Measurements from ENCODE around the gene PEX10. TPM values are rescaled to one million over a fixed set of nuclear protein-coding genes. Genes with fewer than 3 reads are reported as not detected.
A peak's percentile ranks its signal among the peaks of the same experiment; 100 is the strongest.

The PEX10 gene
- total RNA-seq, 1 donor from 2014 or later, result 33.4 TPM

DNA sequence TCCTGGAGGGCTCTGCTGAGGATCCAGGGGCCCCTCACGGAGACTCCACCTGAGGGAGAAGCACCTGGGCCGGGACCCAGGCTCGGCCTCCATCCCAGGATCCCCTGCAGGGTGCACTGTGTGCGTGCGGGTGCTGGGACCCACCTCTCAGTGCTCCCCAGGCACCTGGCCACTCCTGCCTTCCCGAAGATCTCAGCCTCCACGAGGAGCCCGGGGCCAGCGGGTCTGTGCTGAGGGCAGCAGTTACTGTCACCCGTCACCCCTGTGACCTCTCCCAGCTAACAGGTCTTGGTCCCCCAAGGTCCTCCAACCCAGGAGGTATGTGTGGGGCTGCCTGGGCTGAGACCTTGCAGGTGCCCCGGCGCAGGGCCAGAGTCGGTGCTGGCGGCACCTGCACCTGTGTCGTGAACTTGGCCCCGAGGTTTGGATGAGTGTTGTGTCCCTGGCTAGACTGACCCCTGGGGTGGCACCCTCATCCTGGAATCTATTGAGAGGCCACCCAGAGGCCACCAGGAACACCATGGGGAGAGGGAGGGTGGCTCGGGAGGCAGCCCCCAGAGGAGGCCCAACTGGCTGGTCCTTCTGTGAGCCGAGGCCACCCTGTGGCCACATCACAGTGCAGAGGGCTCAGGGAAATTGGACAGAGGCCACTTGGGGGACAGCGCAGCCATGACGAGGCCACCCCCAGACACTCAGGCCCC lies 38.7 kb downstream of the PEX10 start:
- DNase-seq, result no peak

DNA sequence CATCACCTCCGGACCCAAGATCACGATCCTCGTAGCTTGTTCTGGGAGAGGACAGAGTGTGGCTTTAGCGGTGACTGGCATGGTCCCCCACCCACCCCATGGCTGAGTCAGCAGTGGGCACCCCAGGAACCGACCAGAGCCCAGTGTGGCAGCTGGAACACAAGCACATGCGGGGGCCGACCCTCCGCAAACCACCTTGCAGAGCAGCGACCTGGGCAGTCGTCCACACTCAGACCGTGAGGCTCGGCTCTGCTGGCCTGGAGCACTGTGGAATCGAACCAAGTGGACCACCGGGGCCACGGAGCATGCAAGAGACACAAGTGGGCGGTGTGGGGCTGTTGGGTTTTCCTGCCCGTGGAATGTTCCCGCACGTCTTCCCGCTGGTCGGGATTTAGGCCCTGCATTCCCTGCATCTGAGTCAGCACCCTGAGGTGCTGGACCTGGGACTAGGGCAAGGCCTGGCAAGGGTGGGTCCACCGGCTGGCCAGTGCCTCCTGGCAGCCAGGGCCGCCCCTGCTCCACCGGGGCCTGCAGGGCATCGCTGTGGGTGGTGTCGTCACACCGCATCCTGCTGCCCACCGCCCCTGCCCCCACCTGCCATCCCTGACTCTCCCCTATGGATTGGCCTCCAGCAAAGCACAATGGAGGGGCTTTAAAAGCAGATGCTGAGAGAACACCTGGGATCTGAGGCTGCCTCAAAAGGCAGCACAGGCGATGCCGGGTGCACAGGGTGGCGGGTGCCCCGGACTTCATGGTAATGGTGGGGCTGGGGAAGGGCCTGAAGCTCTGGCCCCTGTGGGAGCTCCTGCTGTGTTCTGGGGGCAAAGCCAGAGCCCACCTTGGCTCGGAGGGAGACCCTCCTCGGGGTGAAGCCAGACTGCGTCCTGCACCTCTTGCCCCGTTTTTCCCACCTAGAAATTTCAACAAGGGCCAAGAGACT lies 39.5 kb downstream of the PEX10 start:
- DNase-seq, result no peak

DNA sequence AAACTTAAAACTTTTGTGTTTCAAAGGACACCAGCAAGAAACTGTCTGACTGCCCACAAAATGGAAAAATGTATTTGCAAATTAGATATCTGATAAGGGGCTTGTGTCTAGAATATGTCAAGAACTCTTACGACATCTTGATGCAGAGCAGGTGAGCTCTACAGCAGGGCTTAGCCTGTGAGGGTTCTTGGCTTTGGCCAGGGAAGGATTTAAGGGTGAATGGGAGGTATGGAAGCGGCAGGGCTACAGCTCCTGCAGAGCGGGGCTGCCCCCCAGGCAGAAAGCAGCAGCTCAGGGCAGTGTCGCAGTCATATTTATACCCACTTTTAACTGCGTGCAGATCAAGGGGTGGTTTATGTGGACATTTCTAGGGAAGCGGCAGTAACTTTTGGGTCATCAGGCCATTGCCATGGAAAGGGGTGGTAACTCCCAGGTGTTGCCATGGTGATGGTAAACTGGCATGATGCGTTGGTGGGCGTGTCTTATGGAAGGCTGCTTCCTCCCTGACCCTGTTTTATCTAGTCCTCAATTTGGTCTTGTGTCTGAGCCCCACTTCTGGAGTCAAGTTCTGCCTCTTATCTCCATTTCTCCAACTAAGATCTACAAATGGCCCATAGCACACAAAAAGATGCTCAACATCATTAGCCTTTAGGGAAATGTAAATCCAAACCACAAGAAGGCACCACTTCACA lies 44.2 kb downstream of the PEX10 start:
- DNase-seq, result no peak

DNA sequence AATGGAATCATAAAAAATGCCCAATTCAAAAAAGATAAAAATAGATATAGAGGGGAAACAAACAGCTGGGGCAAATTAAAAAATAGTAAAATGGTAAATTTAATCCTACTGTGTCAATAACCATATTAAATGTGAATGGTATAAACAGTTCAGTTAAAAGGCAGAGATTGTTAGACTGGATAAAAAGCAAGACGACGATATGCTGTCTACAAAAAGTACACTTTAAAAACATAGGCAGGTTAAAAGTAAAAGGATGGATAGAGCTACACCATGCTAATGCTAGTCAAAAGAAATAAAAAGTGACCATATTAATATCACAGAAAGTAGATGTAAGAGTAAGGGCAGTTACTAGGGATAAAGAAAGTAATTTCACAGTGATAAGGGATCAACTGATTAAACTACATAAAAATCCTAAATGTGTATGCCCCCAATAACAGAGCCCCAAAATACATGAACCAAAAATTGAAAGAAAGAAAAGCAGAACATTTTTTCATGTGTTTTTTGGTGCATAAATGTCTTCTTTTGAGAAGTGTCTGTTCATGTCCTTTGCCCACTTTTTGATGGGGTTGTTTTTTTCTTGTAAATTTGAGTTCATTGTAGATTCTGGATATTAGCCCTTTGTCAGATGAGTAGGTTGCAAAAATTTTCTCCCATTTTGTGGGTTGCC lies 48.4 kb downstream of the PEX10 start:
- DNase-seq, result no peak

DNA sequence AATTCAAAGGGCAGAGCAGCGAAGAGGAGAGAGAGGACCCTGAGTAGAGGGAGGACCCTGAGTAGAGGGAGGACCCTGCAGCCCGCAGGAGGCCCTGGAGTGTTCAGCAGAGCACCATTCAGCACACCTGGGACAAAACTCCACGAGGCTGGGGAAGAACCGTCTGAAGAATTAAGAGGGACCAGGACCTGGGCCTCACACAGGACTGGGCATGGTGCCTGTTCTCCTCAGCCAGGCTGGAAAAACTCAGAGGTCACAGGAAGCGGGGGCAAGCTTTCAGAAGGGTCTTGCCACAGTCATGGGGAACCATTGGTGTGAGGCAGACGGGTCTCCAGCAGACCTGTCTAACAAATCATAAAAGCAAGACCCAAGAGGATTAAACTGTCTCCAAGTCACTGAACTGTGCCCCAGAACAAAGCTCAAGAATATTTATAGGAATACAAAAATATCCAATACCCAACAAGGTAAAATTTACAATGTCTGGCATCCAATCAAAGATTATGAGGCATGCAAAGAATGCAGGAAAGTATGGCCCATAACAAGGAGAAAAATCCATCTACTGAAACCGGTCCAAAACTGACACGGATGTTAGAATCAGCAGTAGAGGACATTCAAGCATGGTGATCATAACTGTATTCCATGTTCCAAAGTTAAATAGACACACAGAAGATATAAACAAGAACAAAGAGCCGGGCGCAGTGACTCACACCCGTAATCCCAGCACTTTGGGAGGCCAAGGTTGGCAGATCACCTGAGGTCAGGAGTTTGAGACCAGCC lies 51.6 kb downstream of the PEX10 start:
- DNase-seq, result peak; percentile 60

DNA sequence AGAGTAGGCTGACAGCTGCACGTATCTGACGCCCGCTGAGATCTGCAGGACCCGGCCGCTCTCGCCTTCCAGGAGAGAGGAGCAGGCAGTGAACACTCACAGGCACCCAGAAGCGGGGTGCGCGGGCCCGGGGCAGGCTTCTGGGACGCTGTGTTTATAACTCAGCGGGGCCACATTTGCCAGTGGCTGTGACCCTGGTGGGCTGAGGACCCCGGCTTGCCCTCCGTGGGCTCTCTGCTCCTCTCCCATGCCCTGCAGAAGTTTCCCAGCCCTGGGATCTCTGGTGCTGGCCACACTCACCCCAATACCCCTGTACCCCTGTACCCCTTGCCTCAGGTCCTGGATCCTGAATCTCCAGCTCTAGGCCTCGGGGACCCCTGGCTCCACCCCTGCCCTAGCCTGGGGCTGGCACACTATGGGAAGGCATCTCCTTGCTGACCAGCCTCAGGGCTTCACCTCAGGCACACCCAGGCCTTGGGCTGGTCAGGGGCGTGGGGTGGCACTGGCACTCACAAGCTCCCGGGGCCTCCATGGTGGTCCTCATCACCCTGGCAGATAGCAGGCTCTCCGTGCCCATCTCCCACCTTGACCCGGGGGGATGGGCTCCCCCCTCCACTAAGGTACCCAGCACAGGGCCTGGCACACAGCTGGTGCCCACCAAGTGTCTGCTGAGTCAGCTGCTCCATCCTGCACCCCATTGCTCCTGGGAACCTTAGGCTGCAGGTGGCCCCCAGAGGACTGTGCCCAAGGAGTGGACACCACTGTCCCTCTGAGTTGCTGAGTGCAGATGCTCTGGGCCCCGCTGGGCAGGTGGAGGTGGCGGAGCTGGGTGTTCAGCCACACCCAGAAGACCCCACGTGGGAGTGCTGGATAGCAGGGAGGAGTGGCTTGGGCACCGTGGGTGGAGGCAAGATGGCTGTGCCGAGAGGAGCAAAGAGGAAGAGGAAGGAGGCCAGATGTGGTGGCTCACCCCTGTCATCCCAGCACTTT lies 53.4 kb downstream of the PEX10 start:
- no peak for DNase-seq

DNA sequence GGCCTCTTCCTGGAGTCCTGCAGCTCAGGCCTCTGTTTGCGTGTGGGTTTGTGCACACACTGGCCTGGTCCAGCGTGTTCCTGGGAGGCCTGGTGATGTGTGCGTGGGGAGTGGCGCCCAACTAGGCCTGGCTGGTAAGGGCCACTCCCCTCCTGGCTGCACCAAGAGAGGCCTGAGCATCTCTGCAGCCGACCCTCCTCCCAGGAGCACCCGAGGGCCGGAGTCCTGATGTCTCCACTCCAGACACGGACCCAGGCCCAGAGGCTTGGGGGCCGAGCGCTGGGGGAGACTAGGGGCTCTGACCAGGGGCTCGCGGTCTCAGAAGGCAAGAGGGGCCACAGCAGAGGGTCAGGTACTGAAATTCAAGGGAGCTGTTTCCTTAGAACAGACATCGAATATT lies 54.3 kb downstream of the PEX10 start:
- DNase-seq, result no peak

DNA sequence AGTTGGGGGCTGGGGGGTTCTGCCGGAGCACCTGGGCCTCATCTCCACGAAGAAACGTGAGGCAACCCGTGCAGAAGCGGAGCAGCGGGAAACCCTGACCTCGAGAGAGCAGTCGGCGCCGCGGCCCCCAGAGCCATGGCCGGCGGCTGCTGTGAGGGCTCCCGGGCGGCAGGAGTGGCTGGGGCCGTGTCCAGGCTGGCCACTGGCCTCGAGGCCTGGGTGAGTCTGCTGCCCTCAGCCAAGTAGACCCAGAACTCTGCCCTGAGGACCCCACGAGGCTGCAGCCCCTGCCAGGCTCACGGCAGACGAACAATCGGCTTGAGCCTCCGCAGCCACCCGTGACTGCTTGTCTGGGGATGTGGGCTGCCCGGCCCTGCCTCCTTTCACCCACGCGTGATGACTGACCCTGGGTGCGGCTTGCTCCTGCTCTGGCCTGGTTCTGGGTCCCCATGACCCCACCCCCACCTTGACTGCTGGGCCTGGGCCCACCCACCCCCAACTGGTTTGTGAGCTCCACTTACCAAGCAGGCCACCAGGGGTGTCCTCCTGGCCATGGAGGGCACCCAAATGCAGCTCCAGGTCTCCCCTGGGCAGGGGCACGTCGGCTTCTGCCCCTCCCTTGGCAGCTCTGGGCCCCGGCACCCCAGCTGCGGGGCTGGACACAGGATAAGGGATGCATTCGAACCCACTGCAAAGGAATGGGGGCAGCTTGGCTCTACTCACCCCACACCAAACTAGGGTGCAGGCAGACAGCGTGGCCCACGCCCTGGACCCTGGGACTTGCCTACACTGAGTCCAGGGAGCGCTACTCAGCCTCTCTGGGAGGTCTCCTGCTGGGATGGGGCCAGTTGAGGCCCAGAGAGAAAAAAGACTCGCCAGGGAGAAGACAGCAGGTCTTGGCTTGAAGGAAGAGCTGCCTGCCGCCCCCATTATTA lies 55.2 kb downstream of the PEX10 start:
- DNase-seq, result no peak

DNA sequence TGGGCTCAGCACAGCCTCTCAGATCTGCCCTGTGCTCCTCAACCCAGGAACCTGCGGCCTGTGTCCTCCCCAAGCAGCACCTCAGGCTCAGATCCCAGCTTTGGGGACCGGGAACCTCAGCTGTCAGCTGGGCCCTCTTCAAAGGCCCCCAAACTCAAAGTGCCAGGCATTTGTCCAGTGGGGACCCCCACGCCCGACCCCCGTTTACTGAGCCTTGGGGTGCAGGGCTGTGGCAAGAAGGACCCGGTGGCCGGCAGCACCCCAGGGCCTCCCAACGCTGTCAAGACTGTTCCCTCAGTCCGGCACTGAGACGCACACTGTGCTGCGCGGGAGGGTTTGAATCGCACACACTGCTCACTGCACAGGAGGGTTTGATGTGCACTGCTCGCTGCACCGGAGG lies 56.0 kb downstream of the PEX10 start:
- no peak for DNase-seq

DNA sequence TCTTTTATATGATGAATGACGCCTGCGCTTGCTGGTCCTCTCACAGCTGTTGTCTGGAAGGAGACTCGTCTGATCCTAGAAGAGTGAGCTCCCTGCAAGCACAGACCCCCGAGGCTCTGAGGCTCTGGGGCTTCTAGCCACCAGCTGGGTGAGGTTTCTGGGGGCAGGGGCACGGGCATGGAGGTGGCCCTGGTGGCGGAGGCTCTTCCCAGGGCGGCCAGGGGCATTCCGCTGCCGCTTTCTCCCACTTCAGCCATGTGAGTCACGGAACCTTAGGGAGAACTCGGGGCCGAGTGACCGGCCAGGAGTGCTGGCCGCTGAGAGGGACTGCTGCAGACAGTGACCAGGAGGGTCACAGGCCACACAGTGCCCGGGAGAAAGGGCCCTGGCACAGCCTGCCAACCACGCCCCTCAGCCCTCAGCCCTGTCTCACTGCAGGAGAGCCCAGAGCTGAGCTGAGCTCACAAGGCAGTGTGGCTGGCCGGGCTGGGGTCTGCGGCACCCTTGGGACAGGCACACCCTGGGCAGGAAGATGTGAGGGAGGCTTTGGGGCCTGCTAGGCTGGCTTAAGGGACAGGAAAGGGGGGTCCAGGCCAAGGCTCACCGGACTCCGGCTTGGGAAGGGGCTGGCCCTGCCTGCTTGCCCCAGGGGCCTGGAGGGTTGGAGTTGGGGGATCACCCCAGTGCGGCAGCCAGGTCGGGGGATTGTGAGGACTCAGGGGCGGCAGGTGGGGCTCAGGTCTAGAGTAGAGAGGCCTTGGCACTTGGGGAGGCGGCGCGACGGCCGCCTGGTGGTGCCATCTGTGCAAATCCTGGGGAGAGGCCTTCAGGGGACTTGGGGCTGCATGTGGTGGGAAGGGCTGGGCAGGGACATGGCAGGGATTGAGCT lies 56.7 kb downstream of the PEX10 start:
- no peak for DNase-seq

DNA sequence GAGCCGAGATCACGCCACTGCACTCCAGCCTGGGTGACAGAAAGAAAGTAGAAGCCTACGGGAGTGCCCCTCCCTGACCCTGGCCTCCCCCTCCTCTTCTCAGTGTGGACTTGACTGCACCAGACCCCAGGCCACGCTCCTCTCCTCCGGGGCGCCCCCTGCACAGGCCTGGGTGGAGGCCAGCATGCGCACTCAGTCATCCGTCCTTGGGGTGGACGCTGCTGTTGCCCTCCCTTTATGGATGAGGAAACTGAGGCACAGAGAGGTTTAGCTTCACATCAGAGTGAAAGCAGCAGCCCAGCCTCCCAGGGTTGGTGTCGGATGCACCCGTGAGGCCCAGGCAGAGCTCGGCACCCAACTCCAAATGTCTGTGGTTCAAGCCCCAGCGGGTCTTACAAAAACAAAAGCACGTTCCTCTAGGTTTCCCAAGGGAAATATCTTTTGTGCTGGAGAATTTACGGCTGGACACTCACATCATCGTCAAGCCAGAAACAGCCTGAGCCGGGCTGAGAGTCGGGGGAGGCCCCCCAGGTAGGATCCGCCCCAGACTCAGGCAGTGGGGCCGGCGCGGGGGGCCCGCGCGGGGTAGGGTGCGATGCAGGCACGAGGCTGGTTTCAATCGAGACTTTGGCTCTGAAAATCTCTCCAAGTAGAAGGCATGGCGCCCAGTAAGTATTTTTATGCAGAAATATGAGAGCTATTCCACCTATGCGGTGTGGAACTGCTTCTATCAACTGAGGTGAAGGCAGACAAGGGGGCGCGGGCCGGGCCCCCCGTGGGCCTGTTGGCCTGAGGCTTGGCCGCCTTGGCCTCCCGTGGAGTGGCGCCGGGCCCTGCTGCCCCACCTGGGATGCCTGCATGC lies 57.6 kb downstream of the PEX10 start:
- DNase-seq, result no peak

Other genes starting within 250 kb of the PEX10 start
- 16.0 and 21.8 TPM in 2 replicates for gene FAAP20, start 217.8 kb downstream of the PEX10 start, total RNA-seq
- gene SKI, start 184.2 kb downstream of the PEX10 start, total RNA-seq, result 26.7 and 44.4 TPM in 2 replicates
- 7.4 and 7.7 TPM in 2 replicates for gene MORN1, start 21.0 kb downstream of the PEX10 start, total RNA-seq
- gene RER1, start 20.7 kb downstream of the PEX10 start, total RNA-seq, result 62.6 and 64.8 TPM in 2 replicates
- under 0.01 and 0.09 TPM in 2 replicates for gene PLCH2, start 63.7 kb upstream of the PEX10 start, total RNA-seq
- 21.5 and 24.7 TPM in 2 replicates for gene PANK4, start 114.0 kb upstream of the PEX10 start, total RNA-seq
- 0.17 TPM in 1 of 2 replicates, not detected in the other for gene HES5, start 117.7 kb upstream of the PEX10 start, total RNA-seq
- 109 and 155 TPM in 2 replicates for gene TNFRSF14, start 143.8 kb upstream of the PEX10 start, total RNA-seq
- 63.0 and 128 TPM in 2 replicates for gene PRXL2B, start 174.2 kb upstream of the PEX10 start, total RNA-seq
- 2.0 and 5.4 TPM in 2 replicates for gene MMEL1, start 220.5 kb upstream of the PEX10 start, total RNA-seq

Data from dermis blood vessel endothelial cell (primary cell).